ENCODE data around the gene HPRT1. TPM values are rescaled to one million over a fixed set of nuclear protein-coding genes. Genes with fewer than 3 reads are reported as not detected.

The HPRT1 gene
- total RNA-seq, 1 experiment from 2014 or later = 49.1 TPM

DNA sequence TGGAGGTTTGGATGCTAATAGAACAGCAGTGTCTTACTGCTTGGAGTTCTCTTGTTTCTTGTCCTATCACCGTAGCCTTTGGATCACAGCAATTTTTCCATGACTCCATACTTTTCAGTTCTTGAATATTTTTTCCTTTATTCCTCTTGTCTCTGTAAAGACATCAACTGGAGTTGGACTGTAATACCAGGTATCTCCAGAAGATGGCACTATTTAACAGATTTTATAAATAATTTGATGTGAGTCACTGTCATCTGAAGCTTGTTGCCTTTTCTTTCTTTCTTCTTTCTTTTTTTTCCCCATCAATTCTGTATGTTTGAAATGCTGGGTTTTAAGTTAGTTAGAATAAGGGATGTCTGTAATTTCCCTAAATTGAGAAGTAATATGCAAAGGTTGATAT lies 24.1 kb downstream of the HPRT1 start:
- Mint-ChIP-seq H3K27me3 (ENCODE audit: insufficient read depth, unreplicated experiment) (peaks cover 25% of the 10 kb centered on the region), H3K4me1 (ENCODE audit: insufficient read depth, unreplicated experiment) (no peaks in the 10 kb centered on the region), H3K27ac (ENCODE audit: low read depth, unreplicated experiment) (no peak overlapping the region), H3K36me3 (ENCODE audit: insufficient read depth, unreplicated experiment) (no peaks in the 10 kb centered on the region), H3K9me3 (ENCODE audit: unreplicated experiment) (no peaks in the 10 kb centered on the region), H3K4me3 (ENCODE audit: unreplicated experiment) (no peak overlapping the region)
- BruUV-seq (replicated peaks) = no TSS peak
- POLR2A ChIA-PET = interaction anchor here (1.1 kb wide), 1 partner anchor 120 kb away, joined by 3 read pairs; no protein-coding TSS in a partner anchor
- TF ChIP-seq, protein P1, sequence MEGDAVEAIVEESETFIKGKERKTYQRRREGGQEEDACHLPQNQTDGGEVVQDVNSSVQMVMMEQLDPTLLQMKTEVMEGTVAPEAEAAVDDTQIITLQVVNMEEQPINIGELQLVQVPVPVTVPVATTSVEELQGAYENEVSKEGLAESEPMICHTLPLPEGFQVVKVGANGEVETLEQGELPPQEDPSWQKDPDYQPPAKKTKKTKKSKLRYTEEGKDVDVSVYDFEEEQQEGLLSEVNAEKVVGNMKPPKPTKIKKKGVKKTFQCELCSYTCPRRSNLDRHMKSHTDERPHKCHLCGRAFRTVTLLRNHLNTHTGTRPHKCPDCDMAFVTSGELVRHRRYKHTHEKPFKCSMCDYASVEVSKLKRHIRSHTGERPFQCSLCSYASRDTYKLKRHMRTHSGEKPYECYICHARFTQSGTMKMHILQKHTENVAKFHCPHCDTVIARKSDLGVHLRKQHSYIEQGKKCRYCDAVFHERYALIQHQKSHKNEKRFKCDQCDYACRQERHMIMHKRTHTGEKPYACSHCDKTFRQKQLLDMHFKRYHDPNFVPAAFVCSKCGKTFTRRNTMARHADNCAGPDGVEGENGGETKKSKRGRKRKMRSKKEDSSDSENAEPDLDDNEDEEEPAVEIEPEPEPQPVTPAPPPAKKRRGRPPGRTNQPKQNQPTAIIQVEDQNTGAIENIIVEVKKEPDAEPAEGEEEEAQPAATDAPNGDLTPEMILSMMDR (IDR thresholded peaks at IDR 0.05; ENCODE audit: unreplicated experiment) = peak; percentile 63
- DNase-seq (ENCODE audit: unreplicated experiment) = peak; percentile 59
- CTCF ChIA-PET = interaction anchor here (0.6 to 2.0 kb wide), 11 partner anchors 9 to 515 kb away, joined by 3 to 10 read pairs (median 5); no protein-coding TSS in a partner anchor
- intact Hi-C loops (cut with micrococcal nuclease) = loop anchor here (1.0 to 2.0 kb wide), 4 partner anchors 61 to 515 kb away; no protein-coding TSS in a partner anchor

DNA sequence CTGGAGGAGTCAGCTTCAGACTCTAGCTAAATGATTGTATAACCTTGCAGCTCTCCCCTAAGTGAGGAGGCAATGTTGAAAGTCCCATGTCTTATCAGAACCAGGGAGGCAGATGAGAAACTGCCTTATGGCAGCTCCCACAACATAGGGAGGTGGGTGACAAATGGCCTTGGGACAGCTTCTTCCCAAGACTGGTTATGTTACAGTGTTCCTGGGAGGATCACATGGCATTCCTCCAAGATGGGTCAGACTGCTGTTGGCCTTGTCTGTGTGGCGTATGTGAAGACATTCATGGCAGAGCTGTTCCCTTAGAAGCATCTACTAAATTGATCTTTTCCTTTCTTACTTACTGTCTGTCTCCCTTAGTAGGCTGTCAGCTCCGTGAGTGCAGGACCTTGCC lies 42.0 kb downstream of the HPRT1 start:
- intact Hi-C loops (cut with micrococcal nuclease) = no loop called here
- Mint-ChIP-seq H3K36me3 (ENCODE audit: insufficient read depth, unreplicated experiment) (peaks cover 26% of the 10 kb centered on the region), H3K4me3 (ENCODE audit: unreplicated experiment) (no peak overlapping the region), H3K4me1 (ENCODE audit: insufficient read depth, unreplicated experiment) (no peaks in the 10 kb centered on the region), H3K27ac (ENCODE audit: low read depth, unreplicated experiment) (no peak overlapping the region), H3K27me3 (ENCODE audit: insufficient read depth, unreplicated experiment) (peaks cover 76% of the 10 kb centered on the region), H3K9me3 (ENCODE audit: unreplicated experiment) (no peaks in the 10 kb centered on the region)
- TF ChIP-seq, protein P1 (IDR thresholded peaks at IDR 0.05; ENCODE audit: unreplicated experiment) = no peak
- no TSS peak for BruUV-seq (replicated peaks)
- DNase-seq (ENCODE audit: unreplicated experiment) = no peak
- ChIA-PET POLR2A (no interaction called here), CTCF (interaction anchor here (1.1 to 2.1 kb wide), 4 partner anchors 18 to 281 kb away, joined by 3 to 13 read pairs (median 4); no protein-coding TSS in a partner anchor)

DNA sequence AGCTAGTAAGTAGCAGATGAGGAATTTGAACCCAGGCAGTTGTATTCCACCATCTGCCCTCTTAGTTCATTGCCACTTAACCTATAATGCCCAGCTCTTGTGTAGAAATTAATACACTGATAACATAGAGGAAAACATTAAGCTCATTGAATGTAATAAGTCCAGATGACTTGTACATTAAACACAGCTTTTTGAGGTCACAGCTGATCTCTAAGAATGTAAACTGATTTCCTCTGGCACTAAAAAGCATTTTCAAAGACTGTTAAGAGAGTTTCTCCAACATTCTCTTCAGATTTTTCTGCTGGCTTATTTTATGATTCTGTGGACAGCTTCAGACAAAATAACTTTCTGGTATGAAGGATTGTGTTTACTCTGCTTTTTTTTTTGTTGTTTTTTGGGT lies 42.7 kb downstream of the HPRT1 start:
- POLR2A ChIA-PET = interaction anchor here (0.7 kb wide), 1 partner anchor 280 kb away, joined by 3 read pairs; no protein-coding TSS in a partner anchor
- Mint-ChIP-seq H3K4me3 (ENCODE audit: unreplicated experiment) (no peak overlapping the region), H3K27ac (ENCODE audit: low read depth, unreplicated experiment) (no peak overlapping the region), H3K36me3 (ENCODE audit: insufficient read depth, unreplicated experiment) (peaks cover 30% of the 10 kb centered on the region), H3K9me3 (ENCODE audit: unreplicated experiment) (no peaks in the 10 kb centered on the region), H3K27me3 (ENCODE audit: insufficient read depth, unreplicated experiment) (peaks cover 73% of the 10 kb centered on the region), H3K4me1 (ENCODE audit: insufficient read depth, unreplicated experiment) (no peaks in the 10 kb centered on the region)
- DNase-seq (ENCODE audit: unreplicated experiment) = no peak
- BruUV-seq (replicated peaks) = no TSS peak
- intact Hi-C loops (cut with micrococcal nuclease) = no loop called here
- CTCF ChIA-PET = interaction anchor here (0.6 to 2.1 kb wide), 7 partner anchors 17 to 280 kb away, joined by 3 to 13 read pairs (median 4); no protein-coding TSS in a partner anchor
- TF ChIP-seq, protein P1 (IDR thresholded peaks at IDR 0.05; ENCODE audit: unreplicated experiment) = no peak

DNA sequence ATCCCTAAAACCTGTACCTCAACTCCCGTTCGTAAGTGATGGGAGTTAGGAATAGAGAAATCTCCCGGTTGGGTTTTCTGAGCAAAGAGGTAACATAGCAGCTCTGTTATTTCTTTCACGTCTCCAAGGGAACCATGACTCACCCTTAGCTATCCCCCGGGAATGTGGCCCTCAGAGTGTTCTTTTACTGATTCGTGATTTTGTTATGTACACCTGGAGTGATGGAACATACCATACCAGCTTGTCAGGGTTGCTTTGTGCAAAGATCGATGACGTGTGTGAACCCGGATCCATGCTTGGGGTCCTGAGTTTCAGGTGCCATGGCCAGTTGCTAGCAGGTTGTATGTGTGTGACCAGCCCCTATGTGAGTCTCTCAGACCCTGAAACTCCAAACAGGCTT lies 52.6 kb downstream of the HPRT1 start:
- Mint-ChIP-seq H3K9me3 (ENCODE audit: unreplicated experiment) (no peaks in the 10 kb centered on the region), H3K27me3 (ENCODE audit: insufficient read depth, unreplicated experiment) (peaks cover 11% of the 10 kb centered on the region), H3K4me1 (ENCODE audit: insufficient read depth, unreplicated experiment) (peaks cover 17% of the 10 kb centered on the region), H3K27ac (ENCODE audit: low read depth, unreplicated experiment) (peak overlapping the region; percentile 84), H3K4me3 (ENCODE audit: unreplicated experiment) (no peak overlapping the region), H3K36me3 (ENCODE audit: insufficient read depth, unreplicated experiment) (peaks cover under 1% of the 10 kb centered on the region)
- peak; percentile 62 for DNase-seq (ENCODE audit: unreplicated experiment)
- TF ChIP-seq, protein P1 (IDR thresholded peaks at IDR 0.05; ENCODE audit: unreplicated experiment) = no peak
- BruUV-seq (replicated peaks) = no TSS peak
- POLR2A ChIA-PET = interaction anchor here (0.9 kb wide), 1 partner anchor 270 kb away, joined by 3 read pairs; no protein-coding TSS in a partner anchor
- intact Hi-C loops (cut with micrococcal nuclease) = loop anchor here (1.0 kb wide), 1 partner anchor 206 kb away; no protein-coding TSS in a partner anchor
- CTCF ChIA-PET = interaction anchor here (0.6 to 2.0 kb wide), 3 partner anchors 28 to 272 kb away, joined by 3 to 9 read pairs (median 4); no protein-coding TSS in a partner anchor
